PFSK-1 (cell line): ENCODE measurements around the gene YIF1B.

Source experiments
- FOXP2 ChIP-seq: optimal IDR thresholded peaks from 2 replicates; pipeline ENCODE3; 2011; ENCODE audit warnings: borderline replicate concordance, control low read depth, inconsistent platforms; ENCODE audit not compliant: insufficient read depth; ENCODE audit errors: extremely low read length, extremely low read depth
- POLR2AphosphoS5 ChIP-seq: IDR thresholded peaks from 2 replicates; pipeline ENCODE4 v1.6.1; 2012; ENCODE audit warnings: low read depth, mild to moderate bottlenecking, control low read depth, low read length, moderate library complexity
- SIN3A ChIP-seq: IDR thresholded peaks from 2 replicates; pipeline ENCODE4 v1.6.1; 2012; ENCODE audit warnings: mild to moderate bottlenecking, low read length, moderate library complexity, borderline replicate concordance; ENCODE audit not compliant: insufficient read depth
- TAF1 ChIP-seq: IDR thresholded peaks from 2 replicates; pipeline ENCODE4 v1.6.1; 2012; ENCODE audit warnings: low read length, control low read depth, borderline replicate concordance; ENCODE audit not compliant: insufficient read depth
- TF ChIP-seq, protein P1 (sequence below), 2 experiments: IDR thresholded peaks; 2 replicates each; pipeline versions ENCODE4 v1.6.1 to v1.8.0; 2011 to 2012; ENCODE audit warnings: low read depth in 2 of 2, low read length in 2 of 2, control low read depth in 1 of 2, inconsistent platforms in 1 of 2, mild to moderate bottlenecking in 1 of 2, moderate library complexity in 1 of 2; ENCODE audit not compliant: insufficient read depth in 1 of 2

DNA sequence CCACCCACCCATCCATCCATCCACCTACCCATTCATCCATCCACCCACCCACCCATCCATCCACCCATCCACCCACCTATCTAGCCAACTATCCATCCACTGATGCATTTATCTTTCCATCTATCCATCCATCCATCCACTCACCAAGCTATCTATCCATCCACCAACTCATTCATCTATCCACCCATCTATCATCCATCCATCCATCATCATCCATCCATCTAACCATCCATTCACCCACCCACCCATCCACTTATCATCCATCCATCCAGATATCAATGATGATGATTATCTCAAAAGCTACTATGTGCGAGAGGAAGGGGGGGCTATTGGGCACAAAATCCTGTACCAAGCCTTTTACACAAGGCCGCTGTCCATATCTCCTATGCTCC lies 5.5 kb downstream of the YIF1B start:
- TF ChIP-seq SIN3A (no peak), POLR2AphosphoS5 (no peak), FOXP2 (no peak), TAF1 (no peak)
- TF ChIP-seq, protein P1, sequence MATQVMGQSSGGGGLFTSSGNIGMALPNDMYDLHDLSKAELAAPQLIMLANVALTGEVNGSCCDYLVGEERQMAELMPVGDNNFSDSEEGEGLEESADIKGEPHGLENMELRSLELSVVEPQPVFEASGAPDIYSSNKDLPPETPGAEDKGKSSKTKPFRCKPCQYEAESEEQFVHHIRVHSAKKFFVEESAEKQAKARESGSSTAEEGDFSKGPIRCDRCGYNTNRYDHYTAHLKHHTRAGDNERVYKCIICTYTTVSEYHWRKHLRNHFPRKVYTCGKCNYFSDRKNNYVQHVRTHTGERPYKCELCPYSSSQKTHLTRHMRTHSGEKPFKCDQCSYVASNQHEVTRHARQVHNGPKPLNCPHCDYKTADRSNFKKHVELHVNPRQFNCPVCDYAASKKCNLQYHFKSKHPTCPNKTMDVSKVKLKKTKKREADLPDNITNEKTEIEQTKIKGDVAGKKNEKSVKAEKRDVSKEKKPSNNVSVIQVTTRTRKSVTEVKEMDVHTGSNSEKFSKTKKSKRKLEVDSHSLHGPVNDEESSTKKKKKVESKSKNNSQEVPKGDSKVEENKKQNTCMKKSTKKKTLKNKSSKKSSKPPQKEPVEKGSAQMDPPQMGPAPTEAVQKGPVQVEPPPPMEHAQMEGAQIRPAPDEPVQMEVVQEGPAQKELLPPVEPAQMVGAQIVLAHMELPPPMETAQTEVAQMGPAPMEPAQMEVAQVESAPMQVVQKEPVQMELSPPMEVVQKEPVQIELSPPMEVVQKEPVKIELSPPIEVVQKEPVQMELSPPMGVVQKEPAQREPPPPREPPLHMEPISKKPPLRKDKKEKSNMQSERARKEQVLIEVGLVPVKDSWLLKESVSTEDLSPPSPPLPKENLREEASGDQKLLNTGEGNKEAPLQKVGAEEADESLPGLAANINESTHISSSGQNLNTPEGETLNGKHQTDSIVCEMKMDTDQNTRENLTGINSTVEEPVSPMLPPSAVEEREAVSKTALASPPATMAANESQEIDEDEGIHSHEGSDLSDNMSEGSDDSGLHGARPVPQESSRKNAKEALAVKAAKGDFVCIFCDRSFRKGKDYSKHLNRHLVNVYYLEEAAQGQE (IDR thresholded peaks at IDR 0.05; ENCODE audit: insufficient read depth in 1 of 2, low read depth in 2 of 2, low read length in 2 of 2) = no peak
